Fibroblast of lung (primary cell): ENCODE results near the gene ITGBL1.

ENCODE experiments used
- EZH2 ChIP-seq: IDR thresholded peaks from 2 replicates; pipeline ENCODE4 v1.5.1; 2012; ENCODE audit warnings: low read length, control low read depth, mild to moderate bottlenecking; ENCODE audit errors: missing control alignments
- TF ChIP-seq, protein P1 (sequence below), 2 donors: IDR thresholded peaks in 1 of 2; conservative IDR thresholded peaks in 1 of 2; 1 replicate in 1 of 2; 2 replicates in 1 of 2; pipeline ENCODE4 v1.5.1; 2011 to 2012; ENCODE audit warnings: low read length in 2 of 2, control low read depth in 1 of 2, inconsistent platforms in 1 of 2, low read depth in 1 of 2, mild to moderate bottlenecking in 1 of 2

DNA sequence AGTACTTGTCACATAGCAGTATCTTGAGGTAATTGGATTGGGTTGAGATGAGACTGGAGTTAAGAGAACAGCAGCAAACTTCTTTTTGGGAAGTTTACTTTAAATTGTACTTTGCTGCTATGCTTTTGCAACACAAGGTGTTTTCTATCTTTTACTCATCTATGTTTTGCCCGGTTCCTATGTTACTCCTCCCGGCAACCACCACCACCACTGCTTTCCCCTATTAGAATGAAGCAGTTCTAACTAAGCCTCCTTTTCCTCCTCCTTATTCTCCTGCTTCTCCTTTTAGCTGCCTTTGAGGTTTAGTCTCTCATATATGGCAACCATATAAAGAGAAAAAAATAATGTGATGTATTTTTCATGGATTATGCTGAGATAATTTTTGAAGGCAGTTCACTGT lies 233.5 kb downstream of the ITGBL1 start:
- TF ChIP-seq, protein P1, sequence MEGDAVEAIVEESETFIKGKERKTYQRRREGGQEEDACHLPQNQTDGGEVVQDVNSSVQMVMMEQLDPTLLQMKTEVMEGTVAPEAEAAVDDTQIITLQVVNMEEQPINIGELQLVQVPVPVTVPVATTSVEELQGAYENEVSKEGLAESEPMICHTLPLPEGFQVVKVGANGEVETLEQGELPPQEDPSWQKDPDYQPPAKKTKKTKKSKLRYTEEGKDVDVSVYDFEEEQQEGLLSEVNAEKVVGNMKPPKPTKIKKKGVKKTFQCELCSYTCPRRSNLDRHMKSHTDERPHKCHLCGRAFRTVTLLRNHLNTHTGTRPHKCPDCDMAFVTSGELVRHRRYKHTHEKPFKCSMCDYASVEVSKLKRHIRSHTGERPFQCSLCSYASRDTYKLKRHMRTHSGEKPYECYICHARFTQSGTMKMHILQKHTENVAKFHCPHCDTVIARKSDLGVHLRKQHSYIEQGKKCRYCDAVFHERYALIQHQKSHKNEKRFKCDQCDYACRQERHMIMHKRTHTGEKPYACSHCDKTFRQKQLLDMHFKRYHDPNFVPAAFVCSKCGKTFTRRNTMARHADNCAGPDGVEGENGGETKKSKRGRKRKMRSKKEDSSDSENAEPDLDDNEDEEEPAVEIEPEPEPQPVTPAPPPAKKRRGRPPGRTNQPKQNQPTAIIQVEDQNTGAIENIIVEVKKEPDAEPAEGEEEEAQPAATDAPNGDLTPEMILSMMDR (conservative IDR thresholded peaks at IDR 0.05 in 1 of 2, IDR thresholded peaks at IDR 0.05 in 1 of 2; ENCODE audit: low read depth in 1 of 2, low read length in 2 of 2): no peak
- TF ChIP-seq EZH2: no peak
